ENCODE measurements around the gene PSMC6. TPM values are rescaled to one million over a fixed set of nuclear protein-coding genes. Genes with fewer than 3 reads are reported as not detected.

PSMC6 gene
- 56.6 and 63.1 TPM in 2 replicates for total RNA-seq

GRCh38 chr14:52706724-52707706, at the start of gene PSMC6:
PSMC6 (plus strand) TSS chr14:52707200; CDS start chr14:52707220, 20 bp downstream.

GRCh38 chr14:52695481-52696091, 11.4 kb upstream of the PSMC6 start, which contains the start of gene ERO1A:
ERO1A (minus strand) TSS chr14:52695558; CDS start chr14:52695481, 77 bp downstream.

DNA sequence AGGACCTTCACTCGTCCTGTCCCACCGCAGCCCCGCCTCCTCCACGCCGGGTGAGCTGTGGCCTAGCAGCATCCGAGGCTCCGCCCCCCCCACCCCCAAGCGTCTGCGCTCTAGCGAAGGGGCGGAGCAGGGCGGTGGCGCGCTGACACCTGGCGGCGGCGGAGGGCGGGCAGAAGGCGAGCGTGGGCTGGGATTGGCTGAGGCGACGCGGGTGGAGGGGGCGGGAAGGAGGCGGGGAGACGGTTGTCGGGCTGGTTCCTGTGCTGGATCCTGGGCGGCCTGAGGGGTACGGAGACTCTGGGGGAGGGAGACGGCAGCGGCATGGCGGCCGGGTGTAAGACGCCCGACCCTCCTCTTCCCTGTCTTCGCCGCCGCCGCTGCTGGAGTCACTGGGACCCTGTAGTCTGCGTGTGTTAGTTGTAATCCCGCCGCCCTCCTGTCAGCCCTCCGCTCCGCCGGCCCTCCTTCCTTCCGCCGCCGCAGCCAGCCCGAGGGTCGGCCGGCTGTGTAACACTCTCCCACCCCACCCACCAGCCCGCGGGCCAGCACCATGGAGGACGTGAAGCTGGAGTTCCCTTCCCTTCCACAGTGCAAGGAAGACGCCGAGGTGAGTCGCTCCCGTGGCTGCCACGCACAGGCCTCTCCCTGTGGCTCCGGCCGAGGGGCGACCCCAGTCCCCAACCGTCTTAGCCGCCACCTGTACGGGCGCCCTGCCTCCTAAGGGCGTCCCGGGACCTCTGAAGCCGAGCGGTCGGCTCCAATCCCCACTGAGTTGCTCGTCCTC, 23.1 kb downstream of the PSMC6 start, which contains the start of gene STYX:
TSS of gene STYX (plus strand) at position 242 of the 784 bp plus-strand sequence. CDS start at position 551, 309 bp downstream.

Other genes starting within 250 kb of the PSMC6 start
- gene TXNDC16, start 154.7 kb upstream of the PSMC6 start, total RNA-seq, result 3.6 and 5.5 TPM in 2 replicates
- gene GPR137C, start 154.4 kb upstream of the PSMC6 start, total RNA-seq, result 0.12 and 0.49 TPM in 2 replicates
- 51.5 and 59.9 TPM in 2 replicates for gene ERO1A, start 11.6 kb upstream of the PSMC6 start, total RNA-seq
- 25.0 and 25.1 TPM in 2 replicates for gene STYX, start 23.0 kb downstream of the PSMC6 start, total RNA-seq
- gene GNPNAT1, start 84.4 kb downstream of the PSMC6 start, total RNA-seq, result 23.6 and 26.6 TPM in 2 replicates
- gene FERMT2, start 243.8 kb downstream of the PSMC6 start, total RNA-seq, result 178 and 206 TPM in 2 replicates

Measured in hair follicle dermal papilla cell (primary cell).